Neuronal stem cell (in vitro differentiated cells): Measurements from ENCODE around the gene ZNF593.

Source experiments
- DNase-seq: peaks from one replicate; pipeline ENCODE4 v3.0.0-alpha.2; 2013; ENCODE audit warnings: low spot score
- H2AFZ ChIP-seq: one replicate; pipeline ENCODE4 v1.6.1; 2013; ENCODE audit warnings: mild to moderate bottlenecking, low read length, inconsistent platforms
- H2AK5ac ChIP-seq: 2 replicates; pipeline ENCODE4 v1.6.1; 2013; ENCODE audit warnings: low read depth, mild to moderate bottlenecking, inconsistent platforms, low read length, moderate library complexity, mixed read lengths
- H2BK120ac ChIP-seq: 2 replicates; pipeline ENCODE4 v1.6.1; 2013; ENCODE audit warnings: low read depth, mild to moderate bottlenecking, inconsistent platforms, low read length, moderate library complexity, mixed read lengths
- H2BK12ac ChIP-seq: one replicate; pipeline ENCODE4 v1.6.1; 2013; ENCODE audit warnings: low read length, inconsistent platforms
- H2BK15ac ChIP-seq: 2 replicates; pipeline ENCODE4 v1.6.1; 2013; ENCODE audit warnings: mild to moderate bottlenecking, low read length, inconsistent platforms, mixed read lengths
- H2BK5ac ChIP-seq: one replicate; pipeline ENCODE4 v1.6.1; 2013; ENCODE audit warnings: inconsistent platforms, mild to moderate bottlenecking, low read length, moderate library complexity
- H3K14ac ChIP-seq: one replicate; pipeline ENCODE4 v1.6.1; 2013; ENCODE audit warnings: low read length, inconsistent platforms
- H3K18ac ChIP-seq: 2 replicates; pipeline ENCODE4 v1.6.1; 2013; ENCODE audit warnings: low read length, inconsistent platforms
- H3K23ac ChIP-seq: 2 replicates; pipeline ENCODE4 v1.6.1; 2013; ENCODE audit warnings: low read depth, mild to moderate bottlenecking, mixed read lengths, low read length, inconsistent platforms; ENCODE audit not compliant: poor library complexity
- H3K27ac ChIP-seq: replicated peaks from 3 replicates; pipeline ENCODE4 v1.5.1; 2013; ENCODE audit warnings: low read length, inconsistent platforms
- H3K27me3 ChIP-seq, 3 experiments: 2 replicates each; pipeline ENCODE4 v1.6.1; 2013; ENCODE audit warnings: low read length in 3 of 3, mild to moderate bottlenecking in 2 of 3, inconsistent platforms in 1 of 3, low read depth in 1 of 3, mixed read lengths in 1 of 3, moderate library complexity in 1 of 3; ENCODE audit not compliant: control insufficient read depth in 3 of 3, insufficient read depth in 3 of 3
- H3K36me3 ChIP-seq, 2 donors: replicated peaks in 1 of 2; 2 replicates each; pipeline ENCODE4 v1.6.1; 2013; ENCODE audit warnings: low read length in 2 of 2; ENCODE audit not compliant: control insufficient read depth in 2 of 2, insufficient read depth in 2 of 2
- H3K4ac ChIP-seq: 2 replicates; pipeline ENCODE4 v1.6.1; 2013; ENCODE audit warnings: inconsistent platforms, mild to moderate bottlenecking, low read length, moderate library complexity
- H3K4me1 ChIP-seq, 2 donors: 1 replicate in 1 of 2; 2 replicates in 1 of 2; pipeline ENCODE4 v1.6.1; 2013; ENCODE audit warnings: low read length in 2 of 2, low read depth in 1 of 2; ENCODE audit not compliant: control insufficient read depth in 2 of 2, insufficient read depth in 1 of 2
- H3K4me2 ChIP-seq: one replicate; pipeline ENCODE4 v1.6.1; 2013; ENCODE audit warnings: mild to moderate bottlenecking, low read length, inconsistent platforms; ENCODE audit not compliant: insufficient read depth, poor library complexity, severe bottlenecking
- H3K4me3 ChIP-seq, 2 donors: 2 replicates each; pipeline ENCODE4 v1.5.1; 2013; ENCODE audit warnings: low read length in 2 of 2, mild to moderate bottlenecking in 2 of 2, inconsistent platforms in 1 of 2, moderate library complexity in 1 of 2
- H3K79me1 ChIP-seq: one replicate; pipeline ENCODE4 v1.6.1; 2013; ENCODE audit warnings: low read depth, mild to moderate bottlenecking, inconsistent platforms, low read length, moderate library complexity
- H3K9ac ChIP-seq: one replicate; pipeline ENCODE4 v1.6.1; 2013; ENCODE audit warnings: mild to moderate bottlenecking, low read depth, low read length, inconsistent platforms; ENCODE audit not compliant: poor library complexity
- H3K9me3 ChIP-seq, 2 donors: replicated peaks in 1 of 2; 2 replicates each; pipeline versions ENCODE3 to v1.6.1; 2013; ENCODE audit warnings: low read length in 2 of 2, mild to moderate bottlenecking in 2 of 2, inconsistent platforms in 1 of 2, low read depth in 1 of 2, mixed read lengths in 1 of 2, moderate library complexity in 1 of 2; ENCODE audit not compliant: control insufficient read depth in 2 of 2, insufficient read depth in 1 of 2
- H4K8ac ChIP-seq: one replicate; pipeline ENCODE4 v1.6.1; 2013; ENCODE audit warnings: low read depth, mild to moderate bottlenecking, inconsistent platforms, low read length, moderate library complexity
- H4K91ac ChIP-seq: one replicate; pipeline ENCODE4 v1.6.1; 2013; ENCODE audit warnings: low read length, low read depth, mild to moderate bottlenecking, inconsistent platforms; ENCODE audit not compliant: poor library complexity
- WGBS, 2 donors: extraction: QIAGEN DNeasy Blood & Tissue Kit; methylation state at CpG; one replicate each; pipeline ENCODE4 v1.1.7; 2013; ENCODE audit warnings: missing lambda C conversion rate in 2 of 2, mixed read lengths in 1 of 2; ENCODE audit not compliant: insufficient read length in 2 of 2, insufficient replicate concordance in 1 of 2; ENCODE audit errors: extremely low coverage in 2 of 2; 5-methylcytosine and 5-hydroxymethylcytosine counted together

ZNF593 gene

DNA sequence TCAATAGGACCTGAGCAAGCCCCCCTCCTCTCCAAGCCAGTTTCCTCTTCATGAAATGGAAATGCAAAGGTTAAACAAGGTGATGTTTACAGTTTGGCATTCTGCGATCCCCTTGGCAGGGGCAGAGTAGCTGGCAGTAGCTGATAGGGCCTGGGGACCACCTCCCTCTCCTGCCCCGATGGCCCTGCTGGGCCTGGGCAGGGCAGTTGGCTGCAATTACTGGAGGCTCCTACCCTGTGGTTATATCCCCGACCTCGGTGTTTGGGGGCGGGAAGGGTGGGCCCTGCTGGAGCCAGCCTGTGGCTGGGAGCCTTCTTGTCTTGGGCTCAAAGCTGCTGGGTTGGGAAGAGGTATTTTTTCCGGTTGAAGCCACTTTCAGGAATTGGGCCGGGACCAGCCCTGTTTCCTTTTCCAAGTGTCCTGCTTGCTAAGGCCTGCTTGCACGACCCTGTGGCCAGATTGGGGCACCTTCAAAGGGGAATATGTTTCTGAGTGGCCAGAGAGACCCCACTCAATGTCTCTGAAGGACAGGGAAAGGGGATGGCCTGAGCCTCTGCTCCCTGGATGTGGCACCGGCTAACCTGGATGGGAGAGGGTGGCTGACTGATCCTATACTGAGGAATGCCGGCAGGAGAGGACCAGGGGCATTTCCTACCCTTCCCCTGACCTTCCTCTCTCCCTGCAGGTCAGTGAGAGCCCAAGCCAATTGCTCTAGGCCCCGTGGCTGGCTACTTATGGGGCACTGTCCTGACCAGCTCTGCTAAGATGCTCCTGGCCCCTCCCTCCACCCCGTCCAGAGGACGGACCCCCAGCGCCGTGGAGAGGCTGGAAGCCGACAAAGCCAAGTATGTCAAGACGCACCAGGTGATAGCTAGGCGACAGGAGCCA, 8.9 kb upstream of the ZNF593 start:
- H3K4ac ChIP-seq, result peak overlapping the region; percentile 80
- no peaks in the 10 kb centered on the region for H3K36me3 ChIP-seq
- peaks cover 3 to 35% (median 3%) of the 10 kb centered on the region in 3 experiments for H3K27me3 ChIP-seq
- no peak overlapping the region for H2AFZ ChIP-seq
- peak overlapping the region; percentile 73 for H3K9ac ChIP-seq
- WGBS, 2 donors, result no CpG with 5 or more reads among the region's 18 CpGs
- H3K4me1 ChIP-seq, result peaks cover 43 to 48% of the 10 kb centered on the region in 2 donors
- peak overlapping the region; percentile 92 for H2AK5ac ChIP-seq
- peak overlapping the region in 1 of 2 donors; percentile 73 for H3K4me3 ChIP-seq
- no peaks in the 10 kb centered on the region for H3K9me3 ChIP-seq
- H3K79me1 ChIP-seq, result no peaks in the 10 kb centered on the region
- peak overlapping the region; percentile 96 for H2BK15ac ChIP-seq
- no peak overlapping the region for H3K27ac ChIP-seq
- peak overlapping the region; percentile 73 for H4K91ac ChIP-seq
- H3K18ac ChIP-seq, result peak overlapping the region; percentile 98
- peak overlapping the region; percentile 99 for H3K23ac ChIP-seq
- H3K14ac ChIP-seq, result peak overlapping the region; percentile 77
- H2BK120ac ChIP-seq, result peak overlapping the region; percentile 10
- no peak overlapping the region for H4K8ac ChIP-seq
- H2BK12ac ChIP-seq, result no peak overlapping the region
- H2BK5ac ChIP-seq, result no peak overlapping the region
- peak overlapping the region; percentile 75 for H3K4me2 ChIP-seq
- no peak for DNase-seq

DNA sequence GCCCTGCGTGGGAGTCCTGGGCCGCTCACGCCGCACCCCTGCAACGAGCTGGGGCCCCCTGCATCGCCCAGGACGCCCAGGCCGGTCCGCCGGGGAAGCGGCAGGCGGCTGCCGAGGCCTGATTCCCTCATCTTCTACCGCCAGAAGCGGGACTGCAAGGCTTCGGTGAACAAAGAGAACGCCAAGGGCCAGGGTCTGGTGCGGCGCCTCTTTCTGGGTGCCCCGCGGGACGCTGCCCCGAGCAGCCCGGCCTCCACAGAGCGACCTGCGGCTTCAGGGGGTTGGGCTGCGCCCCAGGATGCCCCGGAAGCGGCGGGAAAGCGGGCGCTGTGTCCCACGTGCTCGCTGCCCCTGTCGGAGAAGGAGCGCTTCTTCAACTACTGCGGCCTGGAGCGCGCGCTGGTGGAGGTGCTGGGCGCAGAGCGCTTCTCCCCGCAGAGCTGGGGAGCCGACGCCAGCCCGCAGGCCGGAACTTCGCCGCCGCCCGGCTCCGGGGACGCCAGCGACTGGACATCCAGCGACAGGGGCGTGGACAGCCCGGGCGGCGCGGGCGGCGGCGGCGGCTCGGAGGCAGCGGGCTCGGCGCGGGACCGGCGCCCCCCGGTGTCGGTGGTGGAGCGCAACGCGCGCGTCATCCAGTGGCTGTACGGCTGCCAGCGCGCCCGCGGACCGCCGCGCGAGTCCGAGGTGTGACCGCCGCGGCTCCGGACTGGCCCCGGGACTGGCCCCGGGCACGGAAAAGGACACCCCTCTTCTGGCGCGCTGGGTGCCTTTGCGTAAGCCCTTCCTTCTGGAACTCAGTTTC, 8.1 kb upstream of the ZNF593 start:
- Histone ChIP-seq H3K4me1 (peaks cover 35 to 45% of the 10 kb centered on the region in 2 donors), H3K27me3 (peaks cover 3 to 27% (median 3%) of the 10 kb centered on the region in 3 experiments), H3K4me2 (peak overlapping the region; percentile 75), H3K23ac (peak overlapping the region; percentile 99), H3K9ac (peak overlapping the region; percentile 73), H3K36me3 (no peaks in the 10 kb centered on the region), H4K8ac (peak overlapping the region; percentile 96), H2BK5ac (no peak overlapping the region), H2BK15ac (peak overlapping the region; percentile 96), H3K79me1 (no peaks in the 10 kb centered on the region), H2BK120ac (peak overlapping the region; percentile 85), H2AFZ (no peak overlapping the region), H3K4ac (peak overlapping the region; percentile 80), H3K4me3 (peak overlapping the region in 1 of 2 donors; percentile 73), H4K91ac (peak overlapping the region; percentile 73), H2BK12ac (peak overlapping the region; percentile 69), H3K18ac (peak overlapping the region; percentile 98), H3K9me3 (no peaks in the 10 kb centered on the region), H3K14ac (peak overlapping the region; percentile 77), H2AK5ac (peak overlapping the region; percentile 92), H3K27ac (no peak overlapping the region)
- DNase-seq, result no peak
- no CpG with 5 or more reads among the region's 98 CpGs for WGBS, 2 donors

DNA sequence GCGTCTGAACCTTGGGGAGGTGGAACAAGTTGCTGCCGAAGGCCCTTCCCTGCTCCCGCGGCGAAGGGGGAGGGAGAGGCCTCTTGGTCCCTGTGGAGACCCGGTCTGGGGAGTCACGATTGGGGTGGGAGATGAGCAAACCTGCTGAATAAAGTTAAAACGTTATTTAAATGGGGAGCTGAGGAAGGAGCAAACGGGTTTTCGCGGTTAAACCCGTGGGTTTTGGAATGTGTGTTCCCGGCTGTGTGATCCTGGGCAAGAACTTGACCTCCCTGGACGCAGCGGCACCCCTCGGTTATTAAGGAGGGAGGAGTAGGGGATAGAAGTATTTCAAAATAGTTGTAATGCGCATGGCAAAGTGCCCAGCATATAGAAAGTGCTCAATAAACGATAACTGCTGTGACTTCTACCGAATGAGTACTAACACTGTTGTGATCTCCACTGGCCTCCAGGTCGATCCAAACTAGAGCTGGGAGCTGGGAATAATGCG, 7.4 kb upstream of the ZNF593 start:
- H3K4me3 ChIP-seq, result peak overlapping the region in 1 of 2 donors; percentile 72
- H2BK12ac ChIP-seq, result peak overlapping the region; percentile 69
- H4K91ac ChIP-seq, result no peak overlapping the region
- no peak for DNase-seq
- H3K79me1 ChIP-seq, result no peaks in the 10 kb centered on the region
- peak overlapping the region; percentile 47 for H3K9ac ChIP-seq
- peak overlapping the region; percentile 75 for H3K4me2 ChIP-seq
- H3K18ac ChIP-seq, result peak overlapping the region; percentile 93
- no peak overlapping the region for H4K8ac ChIP-seq
- H3K27ac ChIP-seq, result no peak overlapping the region
- no peak overlapping the region for H3K14ac ChIP-seq
- H2AK5ac ChIP-seq, result no peak overlapping the region
- H2AFZ ChIP-seq, result no peak overlapping the region
- H3K23ac ChIP-seq, result peak overlapping the region; percentile 87
- H2BK15ac ChIP-seq, result no peak overlapping the region
- peaks cover 3 to 26% (median 3%) of the 10 kb centered on the region in 3 experiments for H3K27me3 ChIP-seq
- H3K4me1 ChIP-seq, result peaks cover 32 to 43% of the 10 kb centered on the region in 2 donors
- H3K4ac ChIP-seq, result no peak overlapping the region
- H3K36me3 ChIP-seq, result no peaks in the 10 kb centered on the region
- no CpG with 5 or more reads among the region's 21 CpGs for WGBS, 2 donors
- H2BK120ac ChIP-seq, result no peak overlapping the region
- no peaks in the 10 kb centered on the region for H3K9me3 ChIP-seq
- no peak overlapping the region for H2BK5ac ChIP-seq
